Chondrocyte (in vitro differentiated cells): Measurements from ENCODE around the gene PAX2. TPM values are rescaled to one million over a fixed set of nuclear protein-coding genes. Genes with fewer than 3 reads are reported as not detected.

Source experiments
- DNase-seq: peaks from one replicate; pipeline ENCODE4 v3.0.0; 2021; ENCODE audit warnings: mixed read lengths, low spot score
- H3K27ac Mint-ChIP-seq: one replicate; pipeline ENCODE4 v1.8.0; 2021; ENCODE audit warnings: mild to moderate bottlenecking, moderate library complexity, mixed read lengths; ENCODE audit not compliant: unreplicated experiment
- H3K27me3 Mint-ChIP-seq: 2 replicates; pipeline ENCODE4 v1.8.0; 2021; ENCODE audit warnings: low read depth, mixed read lengths
- H3K36me3 Mint-ChIP-seq: 2 replicates; pipeline ENCODE4 v1.8.0; 2021; ENCODE audit warnings: low read depth, mixed read lengths
- H3K4me1 Mint-ChIP-seq: 2 replicates; pipeline ENCODE4 v1.8.0; 2021; ENCODE audit warnings: low read depth, mild to moderate bottlenecking, mixed read lengths
- H3K4me3 Mint-ChIP-seq: one replicate; pipeline ENCODE4 v1.8.0; 2021; ENCODE audit warnings: mild to moderate bottlenecking, moderate library complexity, mixed read lengths; ENCODE audit not compliant: unreplicated experiment
- H3K9me3 Mint-ChIP-seq: 2 replicates; pipeline ENCODE4 v1.8.0; 2021; ENCODE audit warnings: low read depth, mixed read lengths
- CTCF ChIP-seq: fragments of 200-600 bp; sonication (generic); IDR thresholded peaks from 2 replicates; pipeline ENCODE4 v1.5.0; 2021; ENCODE audit warnings: antibody characterized with exemption, mild to moderate bottlenecking, moderate library complexity
- total RNA-seq: library from RNA; stranded (reverse); gene quantifications from 3 replicates; pipeline ENCODE4 v1.2.1, GENCODE V29; 2021

The PAX2 gene
- total RNA-seq, 1 donor from 2014 or later: 0.62 TPM

DNA sequence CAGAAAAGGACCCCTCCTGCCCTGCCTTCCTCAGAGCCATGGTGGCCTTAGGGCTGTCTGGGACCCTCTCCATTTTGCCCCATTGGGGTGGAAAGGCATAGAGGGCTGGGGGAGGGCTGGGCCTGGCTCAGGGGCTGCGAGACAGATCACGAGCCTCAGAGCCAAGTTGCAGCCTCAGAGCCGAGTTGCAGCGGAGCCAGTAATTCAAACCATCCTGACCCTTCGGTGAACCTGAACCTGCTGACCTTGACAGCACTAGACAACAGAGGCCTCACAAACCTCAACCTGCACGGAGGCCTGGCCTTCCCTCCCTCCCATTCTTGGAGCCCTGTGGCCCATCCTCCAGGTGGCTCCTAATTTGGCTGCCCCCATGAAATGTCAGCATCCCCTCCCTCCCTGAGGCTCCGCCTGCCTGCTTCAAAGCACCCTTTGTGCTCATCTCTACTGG, 45.4 kb downstream of the PAX2 start:
- peak; percentile 59 for DNase-seq
- Mint-ChIP-seq H3K9me3 (no peaks in the 10 kb centered on the region), H3K27ac (no peak overlapping the region), H3K27me3 (peaks cover 70% of the 10 kb centered on the region), H3K36me3 (no peaks in the 10 kb centered on the region), H3K4me3 (no peak overlapping the region), H3K4me1 (no peaks in the 10 kb centered on the region)
- no peak for TF ChIP-seq CTCF

DNA sequence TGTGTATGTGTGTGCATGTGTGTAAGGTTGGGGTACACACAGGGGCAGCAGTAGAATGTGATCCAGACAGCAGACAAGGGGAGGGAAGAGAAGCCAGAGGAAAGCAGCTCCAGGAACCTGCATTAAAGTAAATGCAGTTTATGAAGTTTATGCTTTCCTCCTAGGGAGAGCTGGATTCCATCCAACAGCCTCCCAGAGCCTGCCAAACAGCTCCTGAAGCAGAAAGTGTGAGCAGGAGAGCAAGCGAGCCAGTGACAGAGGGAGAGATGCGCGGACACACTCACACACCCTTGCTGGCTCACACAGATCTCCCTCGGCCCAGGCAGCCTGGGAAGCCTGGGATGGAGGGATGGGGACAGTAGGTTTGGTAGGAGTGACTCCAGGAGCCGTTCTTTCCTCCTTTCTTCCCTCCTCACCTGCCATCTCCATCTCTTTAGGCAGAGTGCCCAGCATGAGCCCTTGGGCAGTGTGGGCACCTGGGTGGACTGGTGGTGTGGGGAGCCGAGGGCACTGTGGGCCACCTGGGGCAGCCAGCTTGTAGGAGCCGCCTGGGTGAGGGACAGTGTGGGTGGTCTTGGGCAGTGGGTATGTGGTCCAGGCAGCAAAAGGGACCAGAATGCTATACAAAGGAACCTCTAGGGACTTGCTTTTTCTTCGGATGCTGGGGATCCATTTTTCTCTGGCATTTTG, 46.1 kb downstream of the PAX2 start:
- H3K27me3 Mint-ChIP-seq: peaks cover 70% of the 10 kb centered on the region
- no peak overlapping the region for H3K4me3 Mint-ChIP-seq
- H3K4me1 Mint-ChIP-seq: no peaks in the 10 kb centered on the region

GRCh38 chr10:100792574-100792973, 47.2 kb downstream of the PAX2 start:
- Mint-ChIP-seq H3K9me3 (no peaks in the 10 kb centered on the region), H3K36me3 (no peaks in the 10 kb centered on the region), H3K4me3 (no peak overlapping the region), H3K27ac (no peak overlapping the region), H3K4me1 (no peaks in the 10 kb centered on the region), H3K27me3 (peaks cover 69% of the 10 kb centered on the region)
- DNase-seq: no peak
- no peak for TF ChIP-seq CTCF

More for the DNA sequence above, 46.1 kb downstream of the PAX2 start:
- no peaks in the 10 kb centered on the region for H3K9me3 Mint-ChIP-seq
- no peaks in the 10 kb centered on the region for H3K36me3 Mint-ChIP-seq
- TF ChIP-seq CTCF: no peak
- DNase-seq: peak; percentile 54
- no peak overlapping the region for H3K27ac Mint-ChIP-seq

DNA sequence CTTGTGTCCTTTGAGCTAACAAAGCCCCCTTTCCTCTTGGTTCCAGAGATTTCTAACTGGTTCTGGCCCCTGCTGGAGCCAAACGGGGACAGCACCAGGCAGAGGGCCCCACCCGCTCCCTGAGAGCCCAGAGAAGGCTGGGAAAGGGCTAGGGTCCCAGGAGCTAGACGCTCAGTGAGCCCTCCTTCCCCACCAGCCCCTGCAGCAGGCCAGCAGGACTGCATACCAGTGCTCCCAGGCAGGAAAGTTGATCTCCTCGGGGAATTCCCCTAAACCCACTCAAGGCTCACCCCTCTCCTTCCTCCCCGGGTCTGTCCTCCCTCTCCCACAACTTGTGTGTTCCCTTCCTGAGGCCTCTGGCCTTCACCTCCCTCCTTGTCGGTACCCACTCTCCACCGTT, 47.7 kb downstream of the PAX2 start:
- DNase-seq: peak; percentile 52
- no peak for TF ChIP-seq CTCF
- no peaks in the 10 kb centered on the region for H3K36me3 Mint-ChIP-seq
- H3K27me3 Mint-ChIP-seq: peaks cover 67% of the 10 kb centered on the region
- H3K4me1 Mint-ChIP-seq: no peaks in the 10 kb centered on the region
- no peak overlapping the region for H3K4me3 Mint-ChIP-seq
- H3K27ac Mint-ChIP-seq: no peak overlapping the region
- no peaks in the 10 kb centered on the region for H3K9me3 Mint-ChIP-seq

GRCh38 chr10:100799881-100800280, 54.5 kb downstream of the PAX2 start:
- Mint-ChIP-seq H3K9me3 (no peaks in the 10 kb centered on the region), H3K4me1 (no peaks in the 10 kb centered on the region), H3K27ac (no peak overlapping the region), H3K4me3 (no peak overlapping the region), H3K27me3 (peaks cover 72% of the 10 kb centered on the region), H3K36me3 (no peaks in the 10 kb centered on the region)
- peak; percentile 27 for DNase-seq
- TF ChIP-seq CTCF: no peak
